Adrenal gland (tissue), 12 donors: ENCODE measurements around the gene SYNPO2. TPM values are rescaled to one million over a fixed set of nuclear protein-coding genes. Genes with fewer than 3 reads are reported as not detected.
A peak's percentile ranks its signal among the peaks of the same experiment; 100 is the strongest.

Source experiments
- DNase-seq, 7 donors: peaks; one replicate each; pipeline ENCODE4 v3.0.0-alpha.2; 2019 to 2020
- H3K27ac ChIP-seq, 5 donors: fragments of 200-600 bp; sonication (generic) in 4 of 5; 1 replicate in 3 of 5; 2 replicates in 2 of 5; pipeline versions ENCODE4 v1.5.1 to v1.8.0; 2016 to 2020; ENCODE audit warnings: mild to moderate bottlenecking in 1 of 5
- H3K27me3 ChIP-seq: fragments of 200-600 bp; 2 replicates; pipeline ENCODE4 v1.8.0; 2021
- H3K36me3 ChIP-seq, 2 donors: fragments of 200-600 bp; replicated peaks in 1 of 2; 1 replicate in 1 of 2; 2 replicates in 1 of 2; pipeline versions ENCODE4 v1.5.1 to v1.8.0; 2018 to 2022
- H3K4me1 ChIP-seq, 2 donors: fragments of 200-600 bp; replicated peaks in 1 of 2; 1 replicate in 1 of 2; 2 replicates in 1 of 2; pipeline versions ENCODE4 v1.5.1 to v1.8.0; 2018 to 2021
- H3K4me3 ChIP-seq, 4 donors: fragments of 200-600 bp; sonication (generic) in 3 of 4; one replicate each; pipeline ENCODE4 v1.5.1; 2016 to 2018
- H3K9me3 ChIP-seq, 3 donors: fragments of 200-600 bp; sonication (generic) in 1 of 3; replicated peaks in 1 of 3; 1 replicate in 2 of 3; 2 replicates in 1 of 3; pipeline versions ENCODE4 v1.5.1 to v1.8.0; 2016 to 2021
- POLR2A ChIP-seq, 2 donors: fragments of 450-650 bp; IDR thresholded peaks; one replicate each; pipeline ENCODE4 v1.6.1; 2017; ENCODE audit warnings: antibody characterized with exemption in 2 of 2, mild to moderate bottlenecking in 2 of 2, moderate library complexity in 1 of 2
- WGBS, 4 donors: extraction: QIAGEN DNeasy Blood & Tissue Kit in 2 of 4; methylation state at CpG; one replicate each; pipeline versions ENCODE4 v1.1.5 to v1.1.7; 2013 to 2017; 5-methylcytosine and 5-hydroxymethylcytosine counted together
- intact Hi-C, 2 donors: fragments of 100-400 bp; cut with DNase I; formaldehyde crosslinking; loops; one replicate each; pipeline versions ENCODE4 v1.14.1 to v1.15.0; 2022 to 2023
- polyA plus RNA-seq, 3 donors: library from polyadenylated mRNA; stranded (reverse); fragments of 200-250 nt in 2 of 3; fragments of 350-450 nt in 1 of 3; fragmentation: Illumina TruSeq in 1 of 3; extraction: RNeasy Lipid Tissue Mini Kit (QIAGEN cat#74804) in 1 of 3; gene quantifications; one replicate each; pipeline ENCODE4 v1.2.3, GENCODE V29; 2013 to 2014
- total RNA-seq, 9 donors: library from RNA; depleted of rRNA in 4 of 9; stranded (reverse); fragments of >200 nt in 4 of 9; fragments of 120-200 nt in 1 of 9; fragmentation: NEBNext Ultra II Directional in 1 of 9; extraction: Animal tissue kit (Norgen Biotek cat#: 25700) in 1 of 9; gene quantifications; one replicate each; pipeline versions ENCODE4 v1.1.0 to v1.2.4, GENCODE V29; 2013 to 2023
- TF ChIP-seq, protein P1 (sequence below), 6 experiments: fragments of 450-650 bp in 4 of 6; fragments of 200-600 bp in 2 of 6; sonication (generic) in 1 of 6; IDR thresholded peaks; 1 replicate in 5 of 6; 2 replicates in 1 of 6; pipeline versions ENCODE4 v1.5.1 to v1.8.0; 2016 to 2021; ENCODE audit warnings: antibody characterized with exemption in 6 of 6, mild to moderate bottlenecking in 2 of 6, moderate library complexity in 1 of 6
- donor health status: healthy with polysubstance abuse.
- donor health status: Bipolar disorder and iron deficiency.
- donor health status: DM: yes; HTN: yes; CAD: no.
- donor health status: DM: no; HTN: no; CAD: no.
- donor health status: DM: no; HTN: no; CAD: no.
- donor health status: DM: yes; HTN: yes; CAD: no.

SYNPO2 gene
- total and polyA plus RNA-seq, 12 donors = 4.5 to 49.0 (median 18.4) TPM

GRCh38 chr4:118964891-118965411 is 76.3 kb downstream of the SYNPO2 start:
- intact Hi-C loops = loop anchor here in 1 of 2 donors (10.0 kb wide), 1 partner anchor 200 kb away; no protein-coding TSS in a partner anchor
- H3K27ac ChIP-seq = no peak overlapping the region
- H3K9me3 ChIP-seq = no peaks in the 10 kb centered on the region
- no peak overlapping the region for H3K4me3 ChIP-seq
- no peaks in the 10 kb centered on the region for H3K36me3 ChIP-seq
- H3K4me1 ChIP-seq = peaks cover 9 to 26% of the 10 kb centered on the region in 2 donors
- TF ChIP-seq, protein P1, sequence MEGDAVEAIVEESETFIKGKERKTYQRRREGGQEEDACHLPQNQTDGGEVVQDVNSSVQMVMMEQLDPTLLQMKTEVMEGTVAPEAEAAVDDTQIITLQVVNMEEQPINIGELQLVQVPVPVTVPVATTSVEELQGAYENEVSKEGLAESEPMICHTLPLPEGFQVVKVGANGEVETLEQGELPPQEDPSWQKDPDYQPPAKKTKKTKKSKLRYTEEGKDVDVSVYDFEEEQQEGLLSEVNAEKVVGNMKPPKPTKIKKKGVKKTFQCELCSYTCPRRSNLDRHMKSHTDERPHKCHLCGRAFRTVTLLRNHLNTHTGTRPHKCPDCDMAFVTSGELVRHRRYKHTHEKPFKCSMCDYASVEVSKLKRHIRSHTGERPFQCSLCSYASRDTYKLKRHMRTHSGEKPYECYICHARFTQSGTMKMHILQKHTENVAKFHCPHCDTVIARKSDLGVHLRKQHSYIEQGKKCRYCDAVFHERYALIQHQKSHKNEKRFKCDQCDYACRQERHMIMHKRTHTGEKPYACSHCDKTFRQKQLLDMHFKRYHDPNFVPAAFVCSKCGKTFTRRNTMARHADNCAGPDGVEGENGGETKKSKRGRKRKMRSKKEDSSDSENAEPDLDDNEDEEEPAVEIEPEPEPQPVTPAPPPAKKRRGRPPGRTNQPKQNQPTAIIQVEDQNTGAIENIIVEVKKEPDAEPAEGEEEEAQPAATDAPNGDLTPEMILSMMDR (IDR thresholded peaks at IDR 0.05) = no peak
- TF ChIP-seq POLR2A (IDR thresholded peaks at IDR 0.05) = no peak
- WGBS, 4 donors = 44 to 53% (median 51%) methylated on average over 3 of the region's 3 CpGs
- peak in 5 of 7 donors; percentile 28 to 59 (median 37) for DNase-seq
- no peaks in the 10 kb centered on the region for H3K27me3 ChIP-seq

DNA sequence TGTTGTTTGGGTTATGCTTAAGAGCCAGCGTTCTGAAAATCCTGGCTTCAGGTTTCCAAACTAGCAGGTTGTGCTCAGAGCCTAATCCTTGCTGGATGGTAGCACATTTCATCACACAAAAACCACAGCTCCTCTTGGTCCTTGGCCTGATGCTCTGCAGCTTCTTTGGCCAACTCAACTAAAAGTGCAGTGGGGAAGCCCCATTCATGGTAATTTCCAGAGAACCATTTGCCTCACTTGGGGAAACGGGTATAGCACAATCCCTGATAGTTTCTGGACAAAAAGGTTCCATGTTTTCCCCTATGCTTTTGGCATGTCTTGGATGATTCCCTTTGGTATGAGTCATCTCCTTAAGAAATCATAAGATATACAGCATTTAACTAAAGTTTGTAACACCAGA is 78.7 kb downstream of the SYNPO2 start:
- intact Hi-C loops = loop anchor here in 1 of 2 donors (10.0 kb wide), 1 partner anchor 203 kb away; no protein-coding TSS in a partner anchor
- Histone ChIP-seq H3K36me3 (no peaks in the 10 kb centered on the region), H3K27ac (peak overlapping the region in 2 of 5 donors; percentile 40 to 64), H3K9me3 (no peaks in the 10 kb centered on the region), H3K27me3 (no peaks in the 10 kb centered on the region), H3K4me3 (no peak overlapping the region), H3K4me1 (peaks cover 9 to 26% of the 10 kb centered on the region in 2 donors)
- no peak for DNase-seq
- WGBS, 4 donors = 81 to 96% (median 85%) methylated on average over 2 of the region's 2 CpGs
- no peak for TF ChIP-seq POLR2A (IDR thresholded peaks at IDR 0.05)
- TF ChIP-seq, protein P1 (IDR thresholded peaks at IDR 0.05) = no peak

- Histone ChIP-seq H3K36me3 (no peaks in the 10 kb centered on the region), H3K4me1 (peaks cover 9 to 26% of the 10 kb centered on the region in 2 donors), H3K4me3 (no peak overlapping the region), H3K27me3 (no peaks in the 10 kb centered on the region), H3K27ac (peak overlapping the region; percentile 8 to 64 (median 37)), H3K9me3 (no peaks in the 10 kb centered on the region)
- intact Hi-C loops = loop anchor here in 1 of 2 donors (10.0 kb wide), 1 partner anchor 203 kb away; no protein-coding TSS in a partner anchor
- peak; percentile 34 to 82 (median 58) for DNase-seq
- TF ChIP-seq, protein P1 (IDR thresholded peaks at IDR 0.05) = no peak
- no peak for TF ChIP-seq POLR2A (IDR thresholded peaks at IDR 0.05)
- WGBS, 4 donors = 18 to 38% (median 32%) methylated on average over 1 of the region's 1 CpG
Measured at GRCh38 chr4:118968005-118968404, 79.4 kb downstream of the SYNPO2 start.

DNA sequence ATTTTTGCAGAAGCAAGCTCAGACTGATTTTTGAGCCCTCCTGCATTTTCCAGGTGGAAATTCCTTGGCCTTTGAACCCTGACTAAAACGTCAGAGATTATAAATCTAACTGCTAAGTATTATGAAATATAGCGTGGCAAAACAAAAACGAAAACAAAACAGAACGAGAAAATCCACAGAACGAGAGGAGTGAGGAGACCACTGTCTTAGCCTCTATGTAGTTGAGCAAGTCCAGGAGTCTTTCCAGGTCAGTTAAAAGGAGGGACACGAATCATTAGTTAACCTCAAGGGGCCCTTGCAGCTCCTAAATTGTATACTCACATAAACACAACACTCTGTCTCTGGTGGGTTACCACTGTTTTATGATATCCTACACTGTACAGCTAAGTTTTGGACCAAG is 80.2 kb downstream of the SYNPO2 start:
- Histone ChIP-seq H3K27ac (peak overlapping the region in 2 of 5 donors; percentile 56 to 64), H3K4me1 (peaks cover 9 to 26% of the 10 kb centered on the region in 2 donors), H3K27me3 (no peaks in the 10 kb centered on the region), H3K9me3 (no peaks in the 10 kb centered on the region), H3K4me3 (peak overlapping the region in 1 of 4 donors; percentile 5), H3K36me3 (no peaks in the 10 kb centered on the region)
- DNase-seq = no peak
- intact Hi-C loops = loop anchor here in 1 of 2 donors (10.0 kb wide), 1 partner anchor 204 kb away; no protein-coding TSS in a partner anchor
- no peak for TF ChIP-seq POLR2A (IDR thresholded peaks at IDR 0.05)
- TF ChIP-seq, protein P1 (IDR thresholded peaks at IDR 0.05) = no peak
- WGBS, 4 donors = 17 to 34% (median 24%) methylated on average over 5 to 6 of the region's 6 CpGs
